Large intestine (tissue), 3 donors: ENCODE data around the gene DNAH11. TPM values are rescaled to one million over a fixed set of nuclear protein-coding genes. Genes with fewer than 3 reads are reported as not detected.
"Not testable (repeated sequence)": the region's sequence is repeated elsewhere in the genome, so short reads cannot be mapped to it uniquely, and the experiment has no call there.

Experiments
- DNase-seq, 2 donors: peaks; one replicate each; pipeline versions ENCODE4 v3.0.0 to v3.0.0-alpha.2; 2013
- H3K27ac ChIP-seq: one replicate; pipeline ENCODE4 v1.5.1; 2013; ENCODE audit warnings: low read length
- H3K27me3 ChIP-seq: 2 replicates; pipeline ENCODE4 v1.6.1; 2013; ENCODE audit warnings: low read length; ENCODE audit not compliant: control insufficient read depth, insufficient read depth
- H3K36me3 ChIP-seq: 2 replicates; pipeline ENCODE4 v1.6.1; 2013; ENCODE audit warnings: low read length; ENCODE audit not compliant: control insufficient read depth, insufficient read depth
- H3K4me1 ChIP-seq: one replicate; pipeline ENCODE4 v1.6.1; 2013; ENCODE audit warnings: low read length; ENCODE audit not compliant: control insufficient read depth, insufficient read depth
- H3K4me3 ChIP-seq: one replicate; pipeline ENCODE4 v1.5.1; 2013; ENCODE audit warnings: low read length
- H3K9me3 ChIP-seq: one replicate; pipeline ENCODE4 v1.6.1; 2013; ENCODE audit warnings: mild to moderate bottlenecking, low read depth, low read length, moderate library complexity; ENCODE audit not compliant: control insufficient read depth
- WGBS: methylation state at CpG from one replicate; pipeline ENCODE4 v1.1.5; 2013; ENCODE audit warnings: low lambda C conversion rate; ENCODE audit not compliant: insufficient coverage; 5-methylcytosine and 5-hydroxymethylcytosine counted together
- polyA plus RNA-seq: library from polyadenylated mRNA; unstranded; fragments of 120-200 nt; gene quantifications from one replicate; pipeline ENCODE4 v1.2.1, GENCODE V29; 2013

DNAH11 gene
- polyA plus RNA-seq, 1 donor: 0.40 TPM

GRCh38 chr7:21526007-21526406 lies 16.8 kb upstream of the DNAH11 start:
- Histone ChIP-seq H3K9me3 (no peaks in the 10 kb centered on the region), H3K4me1 (no peaks in the 10 kb centered on the region), H3K27ac (no peak overlapping the region), H3K36me3 (no peaks in the 10 kb centered on the region), H3K27me3 (no peaks in the 10 kb centered on the region), H3K4me3 (no peak overlapping the region)
- DNase-seq: no peak

GRCh38 chr7:21526448-21526847 lies 16.4 kb upstream of the DNAH11 start:
- Histone ChIP-seq H3K4me3 (no peak overlapping the region), H3K4me1 (no peaks in the 10 kb centered on the region), H3K27me3 (no peaks in the 10 kb centered on the region), H3K36me3 (no peaks in the 10 kb centered on the region), H3K27ac (no peak overlapping the region), H3K9me3 (no peaks in the 10 kb centered on the region)
- DNase-seq: no peak
- WGBS: no CpG with 5 or more reads among the region's 3 CpGs

GRCh38 chr7:21532485-21532884 lies 10.4 kb upstream of the DNAH11 start:
- not testable (repeated sequence) for H3K27ac ChIP-seq, H3K4me3 ChIP-seq, H3K27me3 ChIP-seq, H3K9me3 ChIP-seq, H3K36me3 ChIP-seq, H3K4me1 ChIP-seq, DNase-seq
- no CpG with 5 or more reads among the region's 1 CpG for WGBS

- not testable (repeated sequence) for DNase-seq, H3K27ac ChIP-seq, H3K27me3 ChIP-seq, H3K36me3 ChIP-seq, H3K4me1 ChIP-seq, H3K4me3 ChIP-seq, H3K9me3 ChIP-seq
Measured at GRCh38 chr7:21533646-21534045, 9.2 kb upstream of the DNAH11 start.

GRCh38 chr7:21536445-21537118 lies 6.3 kb upstream of the DNAH11 start:
- not testable (repeated sequence) for H3K4me1 ChIP-seq, H3K4me3 ChIP-seq, DNase-seq, H3K9me3 ChIP-seq, H3K27ac ChIP-seq, H3K36me3 ChIP-seq, H3K27me3 ChIP-seq
- WGBS: no CpG with 5 or more reads among the region's 27 CpGs

- H3K4me3 ChIP-seq: no peak overlapping the region
- H3K36me3 ChIP-seq: no peaks in the 10 kb centered on the region
- no peak overlapping the region for H3K27ac ChIP-seq
- H3K9me3 ChIP-seq: peaks cover 12% of the 10 kb centered on the region
- H3K4me1 ChIP-seq: no peaks in the 10 kb centered on the region
- H3K27me3 ChIP-seq: peaks cover 30% of the 10 kb centered on the region
- 100% methylated on average over 1 of the region's 3 CpGs for WGBS
- no peak for DNase-seq
Measured at GRCh38 chr7:21538936-21539495, 3.8 kb upstream of the DNAH11 start.

- Histone ChIP-seq H3K36me3 (no peaks in the 10 kb centered on the region), H3K4me1 (no peaks in the 10 kb centered on the region), H3K27me3 (peaks cover 48% of the 10 kb centered on the region), H3K9me3 (peaks cover 6% of the 10 kb centered on the region), H3K27ac (no peak overlapping the region), H3K4me3 (peak overlapping the region; percentile 11)
- DNase-seq: peak in 1 of 2 donors; percentile 12
- WGBS: 24% methylated on average over 6 of the region's 31 CpGs
Measured at GRCh38 chr7:21543528-21544302, 876 bp downstream of the DNAH11 start.

- peaks cover 6% of the 10 kb centered on the region for H3K9me3 ChIP-seq
- H3K4me3 ChIP-seq: no peak overlapping the region
- peaks cover 48% of the 10 kb centered on the region for H3K27me3 ChIP-seq
- no peak for DNase-seq
- no peaks in the 10 kb centered on the region for H3K4me1 ChIP-seq
- H3K27ac ChIP-seq: no peak overlapping the region
- no peaks in the 10 kb centered on the region for H3K36me3 ChIP-seq
- 55% methylated on average over 3 of the region's 3 CpGs for WGBS
Measured at GRCh38 chr7:21544303-21544656, 1.4 kb downstream of the DNAH11 start.

- peaks cover 48% of the 10 kb centered on the region for H3K27me3 ChIP-seq
- 90% methylated on average over 1 of the region's 3 CpGs for WGBS
- DNase-seq: no peak
Measured at GRCh38 chr7:21544715-21545114, 1.9 kb downstream of the DNAH11 start.

GRCh38 chr7:21547501-21547900 lies 4.7 kb downstream of the DNAH11 start:
- 82% methylated on average over 3 of the region's 3 CpGs for WGBS
- Histone ChIP-seq H3K27me3 (peaks cover 33% of the 10 kb centered on the region), H3K4me3 (no peak overlapping the region), H3K9me3 (peaks cover 6% of the 10 kb centered on the region), H3K27ac (no peak overlapping the region), H3K4me1 (no peaks in the 10 kb centered on the region), H3K36me3 (no peaks in the 10 kb centered on the region)
- no peak for DNase-seq

More at GRCh38 chr7:21544715-21545114, 1.9 kb downstream of the DNAH11 start:
- Histone ChIP-seq H3K9me3 (peaks cover 6% of the 10 kb centered on the region), H3K4me1 (no peaks in the 10 kb centered on the region), H3K27ac (no peak overlapping the region), H3K36me3 (no peaks in the 10 kb centered on the region), H3K4me3 (no peak overlapping the region)
